ENCODE results near the gene TGFBRAP1.

- TF ChIP-seq CTCF (IDR thresholded peaks at IDR 0.05) = no peak
- no peak for TF ChIP-seq POLR2A (IDR thresholded peaks at IDR 0.05)
- no peak for TF ChIP-seq EP300 (IDR thresholded peaks at IDR 0.05)
Measured at GRCh38 chr2:105244451-105244850, 85.1 kb downstream of the TGFBRAP1 start.

All from tibial nerve (tissue), 4 donors.